ENCODE measurements around the gene NTRK1. TPM values are rescaled to one million over a fixed set of nuclear protein-coding genes. Genes with fewer than 3 reads are reported as not detected.

NTRK1 gene
- total and polyA plus RNA-seq, 2 of the 13 experiments (the other 11 are each of a cell fraction or from before 2014, with no cell fraction given) = not detected

GRCh38 chr1:156926175-156926574 lies 65.5 kb downstream of the NTRK1 start:
- no peak for ATAC-seq
- Histone ChIP-seq H3K4me2 (ENCODE audit: low read depth, low read length) (no peak overlapping the region), H4K20me1 (ENCODE audit: insufficient read depth, low read length) (0 out of 2 replicates have a peak, but pooled peaks cover 4% of the 10 kb centered on the region), H3K27me3 (ENCODE audit: control insufficient read depth in 1 of 2, insufficient read depth in 2 of 2, low read length in 2 of 2) (peaks cover 22 to 89% of the 10 kb centered on the region in 2 experiments; a peak in 4 of 5 replicates), H3K9ac (ENCODE audit: insufficient read depth, low read depth, low read length) (no peak overlapping the region), H3K27ac (ENCODE audit: extremely low read length, insufficient read depth, low read length) (no peak overlapping the region), H3K79me2 (ENCODE audit: insufficient read depth, low read length) (no peaks in the 10 kb centered on the region), H3K36me3 (replicated peaks in 1 of 2; ENCODE audit: control insufficient read depth in 1 of 2, insufficient read depth in 2 of 2, low read length in 2 of 2) (no peaks in the 10 kb centered on the region), H3K9me3 (ENCODE audit: low read length) (no peaks in the 10 kb centered on the region), H3K4me3 (replicated peaks in 1 of 3; ENCODE audit: insufficient read depth in 1 of 3, low read depth in 2 of 3, low read length in 3 of 3) (no peak overlapping the region), H3K4me1 (ENCODE audit: insufficient read depth, low read length) (peaks cover 12% of the 10 kb centered on the region), H2AFZ (ENCODE audit: low read length) (no peak overlapping the region)
- TF ChIP-seq TAF15 (IDR thresholded peaks at IDR 0.05; ENCODE audit: low read depth, low read length, poor library complexity, severe bottlenecking) = no peak
- no peak for TF ChIP-seq ZNF547 (CRISPR knock-in tag; IDR thresholded peaks at IDR 0.05)
- TF ChIP-seq ZNF766 (CRISPR knock-in tag; IDR thresholded peaks at IDR 0.05; ENCODE audit: borderline replicate concordance) = no peak
- no peak for TF ChIP-seq SSRP1 (CRISPR knock-in tag; IDR thresholded peaks at IDR 0.05)
- TF ChIP-seq ZNF256 (CRISPR knock-in tag; conservative IDR thresholded peaks at IDR 0.05) = no peak
- TF ChIP-seq YY1 (IDR thresholded peaks at IDR 0.05; ENCODE audit: insufficient read depth, insufficient replicate concordance, low read depth, low read length) = no peak
- TF ChIP-seq ZFP1 (CRISPR knock-in tag; IDR thresholded peaks at IDR 0.05) = no peak
- TF ChIP-seq ZNF839 (CRISPR knock-in tag; IDR thresholded peaks at IDR 0.05; ENCODE audit: borderline replicate concordance) = no peak
- TF ChIP-seq ZIK1 (CRISPR knock-in tag; IDR thresholded peaks at IDR 0.05; ENCODE audit: borderline replicate concordance, low read depth) = no peak
- no peak for TF ChIP-seq ATF7 (IDR thresholded peaks at IDR 0.05)
- TF ChIP-seq ATF7 (CRISPR knock-in tag; IDR thresholded peaks at IDR 0.05) = no peak
- intact Hi-C loops (cut with micrococcal nuclease; ENCODE audit: unreplicated experiment) (no loop called here), in situ Hi-C loops (cut with HindIII; ENCODE audit: extremely low pct_ligation_motif_present, low pct_unique_long_range_greater_than_20kb) (loop anchor here (5.0 to 10.0 kb wide), 2 partner anchors 34 to 231 kb away; partner anchors contain the start of gene PEAR1)
- BruUV-seq (replicated peaks) = no TSS peak
- DNase-seq (ENCODE audit: low spot score) = no peak
- POLR2A ChIA-PET = no interaction called here
- FAIRE-seq = no peak
- CTCF ChIA-PET (ENCODE audit: low intra/inter-chr PET ratio, low total read pairs) = no interaction called here
- 44% methylated on average over 3 of the region's 3 CpGs for WGBS (ENCODE audit: low lambda C conversion rate)

Data from HepG2 (cell line).